Trophoblast cell (in vitro differentiated cells and primary cell): ENCODE measurements around the gene MYL3.
A peak's percentile ranks its signal among the peaks of the same experiment; 100 is the strongest.

ENCODE experiments used
- DNase-seq, 2 donors: peaks; one replicate each; pipeline ENCODE4 v3.0.0-alpha.2; 2016
- H2AFZ ChIP-seq: 2 replicates; pipeline ENCODE4 v1.6.1; 2013; ENCODE audit warnings: low read length, moderate library complexity, mild to moderate bottlenecking; ENCODE audit not compliant: insufficient read depth, poor library complexity
- H2AK5ac ChIP-seq: 2 replicates; pipeline ENCODE4 v1.6.1; 2013; ENCODE audit warnings: mild to moderate bottlenecking, low read length
- H2BK120ac ChIP-seq: 2 replicates; pipeline ENCODE4 v1.6.1; 2013; ENCODE audit warnings: low read length, mild to moderate bottlenecking, moderate library complexity; ENCODE audit not compliant: insufficient read depth, poor library complexity
- H2BK12ac ChIP-seq: 2 replicates; pipeline ENCODE4 v1.6.1; 2013; ENCODE audit warnings: mild to moderate bottlenecking, low read length, moderate library complexity
- H2BK5ac ChIP-seq: 2 replicates; pipeline ENCODE4 v1.6.1; 2013; ENCODE audit warnings: low read length, low read depth, moderate library complexity, mild to moderate bottlenecking; ENCODE audit not compliant: poor library complexity
- H3K14ac ChIP-seq: 2 replicates; pipeline ENCODE4 v1.6.1; 2013; ENCODE audit warnings: mild to moderate bottlenecking, low read length
- H3K18ac ChIP-seq: 2 replicates; pipeline ENCODE4 v1.6.1; 2013; ENCODE audit warnings: mild to moderate bottlenecking, low read length
- H3K23ac ChIP-seq: 2 replicates; pipeline ENCODE4 v1.6.1; 2013; ENCODE audit warnings: low read length
- H3K27ac ChIP-seq: 2 replicates; pipeline ENCODE4 v1.5.1; 2013; ENCODE audit warnings: low read depth, mild to moderate bottlenecking, inconsistent platforms, low read length, moderate library complexity
- H3K27me3 ChIP-seq: 2 replicates; pipeline ENCODE4 v1.6.1; 2013; ENCODE audit warnings: inconsistent platforms, mild to moderate bottlenecking, low read length, moderate library complexity; ENCODE audit not compliant: insufficient read depth
- H3K36me3 ChIP-seq, 2 experiments: 1 replicate in 1 of 2; 2 replicates in 1 of 2; pipeline ENCODE4 v1.6.1; 2013; ENCODE audit warnings: low read length in 2 of 2, mild to moderate bottlenecking in 2 of 2, moderate library complexity in 1 of 2; ENCODE audit not compliant: insufficient read depth in 2 of 2, control insufficient read depth in 1 of 2
- H3K4ac ChIP-seq: 2 replicates; pipeline ENCODE4 v1.6.1; 2013; ENCODE audit warnings: low read depth, mild to moderate bottlenecking, low read length, moderate library complexity
- H3K4me1 ChIP-seq, 2 experiments: 1 replicate in 1 of 2; 2 replicates in 1 of 2; pipeline ENCODE4 v1.6.1; 2013; ENCODE audit warnings: low read length in 2 of 2, mild to moderate bottlenecking in 2 of 2, moderate library complexity in 1 of 2; ENCODE audit not compliant: insufficient read depth in 2 of 2, control insufficient read depth in 1 of 2
- H3K4me2 ChIP-seq: 2 replicates; pipeline ENCODE4 v1.6.1; 2013; ENCODE audit warnings: inconsistent platforms, mild to moderate bottlenecking, low read length, moderate library complexity
- H3K4me3 ChIP-seq: 2 replicates; pipeline ENCODE4 v1.5.1; 2013; ENCODE audit warnings: mild to moderate bottlenecking, low read depth, low read length, inconsistent platforms
- H3K79me1 ChIP-seq: one replicate; pipeline ENCODE4 v1.6.1; 2013; ENCODE audit warnings: low read length
- H3K79me2 ChIP-seq: 2 replicates; pipeline ENCODE4 v1.6.1; 2013; ENCODE audit warnings: low read length, mild to moderate bottlenecking; ENCODE audit not compliant: control insufficient read depth, insufficient read depth, poor library complexity
- H3K9ac ChIP-seq: 2 replicates; pipeline ENCODE4 v1.6.1; 2013; ENCODE audit warnings: mild to moderate bottlenecking, low read length
- H3K9me3 ChIP-seq: 2 replicates; pipeline ENCODE4 v1.6.1; 2013; ENCODE audit warnings: low read depth, mild to moderate bottlenecking, control low read depth, inconsistent platforms, low read length; ENCODE audit not compliant: insufficient read depth
- H4K12ac ChIP-seq: 2 replicates; pipeline ENCODE4 v1.6.1; 2013; ENCODE audit warnings: low read depth, mild to moderate bottlenecking, low read length, moderate library complexity
- H4K8ac ChIP-seq: 2 replicates; pipeline ENCODE4 v1.6.1; 2013; ENCODE audit warnings: low read depth, mild to moderate bottlenecking, low read length, moderate library complexity
- H4K91ac ChIP-seq: one replicate; pipeline ENCODE4 v1.6.1; 2013; ENCODE audit warnings: low read depth, mild to moderate bottlenecking, low read length, moderate library complexity
- WGBS: extraction: QIAGEN DNeasy Blood & Tissue Kit; methylation state at CpG from one replicate; pipeline ENCODE4 v1.1.7; 2013; ENCODE audit warnings: missing lambda C conversion rate; ENCODE audit not compliant: insufficient read length, insufficient coverage; ENCODE audit errors: extremely low coverage; 5-methylcytosine and 5-hydroxymethylcytosine counted together

Gene MYL3

GRCh38 chr3:46821553-46821952, 41.7 kb downstream of the MYL3 start:
- WGBS, result no CpG with 5 or more reads among the region's 1 CpG
- H3K18ac ChIP-seq, result no peak overlapping the region
- no peak overlapping the region for H3K4ac ChIP-seq
- no peak overlapping the region for H2AFZ ChIP-seq
- no peak overlapping the region for H3K27ac ChIP-seq
- H3K36me3 ChIP-seq, result no peaks in the 10 kb centered on the region
- no peak overlapping the region for H3K4me3 ChIP-seq
- no peaks in the 10 kb centered on the region for H3K27me3 ChIP-seq
- H2BK120ac ChIP-seq, result no peak overlapping the region
- H4K91ac ChIP-seq, result no peak overlapping the region
- H3K14ac ChIP-seq, result no peak overlapping the region
- DNase-seq, result no peak
- no peaks in the 10 kb centered on the region for H3K4me1 ChIP-seq
- no peak overlapping the region for H3K4me2 ChIP-seq
- H4K12ac ChIP-seq, result no peak overlapping the region
- no peak overlapping the region for H2BK12ac ChIP-seq
- H3K79me2 ChIP-seq, result no peaks in the 10 kb centered on the region
- H2BK5ac ChIP-seq, result no peak overlapping the region
- H2AK5ac ChIP-seq, result no peak overlapping the region
- no peak overlapping the region for H3K9ac ChIP-seq
- H3K23ac ChIP-seq, result no peak overlapping the region
- H3K9me3 ChIP-seq, result peaks cover 7% of the 10 kb centered on the region
- no peaks in the 10 kb centered on the region for H3K79me1 ChIP-seq
- no peak overlapping the region for H4K8ac ChIP-seq

DNA sequence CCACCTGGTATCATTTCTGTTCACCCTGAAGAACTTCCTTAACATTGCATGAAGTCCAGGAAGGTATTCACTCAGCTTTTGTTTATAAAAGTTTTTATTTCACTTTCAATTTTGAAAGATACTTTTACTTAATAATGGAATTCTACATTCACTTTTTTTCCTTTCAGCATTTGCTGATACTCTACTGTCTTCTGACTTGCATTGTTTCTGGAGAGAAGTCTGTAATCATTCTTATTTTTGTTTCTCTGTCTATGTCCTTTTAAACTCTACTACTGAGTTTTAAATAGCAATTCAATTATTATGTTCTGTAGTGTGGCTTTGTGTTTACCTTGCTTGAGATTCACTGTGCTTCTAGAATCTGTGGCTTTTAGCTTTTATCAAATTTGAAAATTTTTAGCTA, 42.4 kb downstream of the MYL3 start:
- H3K9me3 ChIP-seq, result peaks cover 7% of the 10 kb centered on the region
- H3K4ac ChIP-seq, result no peak overlapping the region
- no peak overlapping the region for H3K27ac ChIP-seq
- H3K36me3 ChIP-seq, result no peaks in the 10 kb centered on the region
- no peak overlapping the region for H3K14ac ChIP-seq
- H2BK12ac ChIP-seq, result no peak overlapping the region
- no peak overlapping the region for H3K4me3 ChIP-seq
- H3K4me1 ChIP-seq, result no peaks in the 10 kb centered on the region
- no peak overlapping the region for H4K12ac ChIP-seq
- no peak overlapping the region for H2BK5ac ChIP-seq
- H4K91ac ChIP-seq, result no peak overlapping the region
- H3K79me2 ChIP-seq, result no peaks in the 10 kb centered on the region
- no peak overlapping the region for H3K4me2 ChIP-seq
- H3K18ac ChIP-seq, result no peak overlapping the region
- no peak overlapping the region for H3K9ac ChIP-seq
- no peak overlapping the region for H2AFZ ChIP-seq
- H3K27me3 ChIP-seq, result no peaks in the 10 kb centered on the region
- DNase-seq, result no peak
- no peak overlapping the region for H4K8ac ChIP-seq
- no peak overlapping the region for H2AK5ac ChIP-seq
- H3K23ac ChIP-seq, result no peak overlapping the region
- no peak overlapping the region for H2BK120ac ChIP-seq
- no peaks in the 10 kb centered on the region for H3K79me1 ChIP-seq

GRCh38 chr3:46812237-46812791, 50.9 kb downstream of the MYL3 start:
- Histone ChIP-seq H3K4me1 (peaks cover 6 to 9% of the 10 kb centered on the region in 2 experiments), H3K36me3 (no peaks in the 10 kb centered on the region), H2BK12ac (no peak overlapping the region), H4K12ac (no peak overlapping the region), H3K23ac (no peak overlapping the region), H3K18ac (peak overlapping the region; percentile 25), H3K9me3 (no peaks in the 10 kb centered on the region), H2AFZ (peak overlapping the region; percentile 61), H2BK5ac (no peak overlapping the region), H2AK5ac (no peak overlapping the region), H3K14ac (peak overlapping the region; percentile 11), H3K79me1 (peaks cover 3% of the 10 kb centered on the region), H3K27me3 (no peaks in the 10 kb centered on the region), H3K27ac (no peak overlapping the region), H3K4me3 (peak overlapping the region; percentile 65), H3K4me2 (peak overlapping the region; percentile 79), H2BK120ac (no peak overlapping the region), H3K9ac (no peak overlapping the region), H3K79me2 (no peaks in the 10 kb centered on the region), H4K8ac (peak overlapping the region; percentile 10), H3K4ac (no peak overlapping the region), H4K91ac (peak overlapping the region; percentile 3)
- no CpG with 5 or more reads among the region's 46 CpGs for WGBS
- DNase-seq, result peak; percentile 76

DNA sequence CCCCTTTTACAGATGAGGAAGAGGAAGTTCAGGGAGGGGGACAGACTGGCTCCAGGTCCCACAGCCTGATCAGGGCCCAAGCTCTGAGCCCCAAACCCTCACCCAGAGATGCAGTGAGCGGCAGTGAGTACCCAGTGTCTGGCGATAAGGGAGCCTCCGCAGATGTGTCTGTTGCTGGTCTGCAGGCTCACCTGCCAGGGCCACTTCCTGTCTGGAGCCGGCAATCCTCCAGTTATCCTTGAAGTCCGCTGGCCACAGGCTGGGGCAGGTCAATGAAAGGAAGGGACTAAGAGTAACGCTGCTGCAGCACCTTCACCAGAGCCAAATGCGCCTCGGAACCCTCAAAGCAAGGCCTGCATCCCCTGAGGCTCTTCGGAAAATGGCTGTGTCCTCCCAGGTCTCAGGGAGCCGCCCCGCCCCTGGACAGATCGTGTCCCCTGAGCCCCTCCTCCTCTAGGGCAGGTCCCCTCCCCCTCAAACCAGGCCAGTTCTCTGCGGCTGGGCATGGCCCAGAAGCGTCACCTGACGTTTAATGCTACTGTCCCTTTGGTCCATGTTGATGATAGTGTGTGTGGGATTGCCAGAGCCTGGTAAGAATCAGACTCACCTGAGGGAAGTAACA, 51.5 kb downstream of the MYL3 start:
- peaks cover 3% of the 10 kb centered on the region for H3K79me1 ChIP-seq
- H4K91ac ChIP-seq, result peak overlapping the region; percentile 3
- H3K18ac ChIP-seq, result no peak overlapping the region
- H2BK5ac ChIP-seq, result no peak overlapping the region
- no peak overlapping the region for H3K27ac ChIP-seq
- H3K4me1 ChIP-seq, result peaks cover 6 to 9% of the 10 kb centered on the region in 2 experiments
- H2BK120ac ChIP-seq, result no peak overlapping the region
- no CpG with 5 or more reads among the region's 15 CpGs for WGBS
- no peak overlapping the region for H3K23ac ChIP-seq
- no peaks in the 10 kb centered on the region for H3K9me3 ChIP-seq
- no peak overlapping the region for H2AK5ac ChIP-seq
- DNase-seq, result peak; percentile 56 to 66
- no peak overlapping the region for H2BK12ac ChIP-seq
- H3K4me2 ChIP-seq, result peak overlapping the region; percentile 79
- H3K79me2 ChIP-seq, result no peaks in the 10 kb centered on the region
- H3K4ac ChIP-seq, result no peak overlapping the region
- no peak overlapping the region for H4K12ac ChIP-seq
- no peak overlapping the region for H3K9ac ChIP-seq
- H3K27me3 ChIP-seq, result no peaks in the 10 kb centered on the region
- peak overlapping the region; percentile 10 for H4K8ac ChIP-seq
- H3K36me3 ChIP-seq, result no peaks in the 10 kb centered on the region
- peak overlapping the region; percentile 65 for H3K4me3 ChIP-seq
- H2AFZ ChIP-seq, result no peak overlapping the region
- H3K14ac ChIP-seq, result no peak overlapping the region
